Measurements from ENCODE around the gene DZIP1. TPM values are rescaled to one million over a fixed set of nuclear protein-coding genes. Genes with fewer than 3 reads are reported as not detected.
A peak's percentile ranks its signal among the peaks of the same experiment; 100 is the strongest.
"Not testable (repeated sequence)": the region's sequence is repeated elsewhere in the genome, so short reads cannot be mapped to it uniquely, and the experiment has no call there.

DZIP1 gene
- 1 to 10 TPM in 3 of 4 donors, not detected in 1; 1.4 to 7.5 (median 3.2) TPM for polyA plus RNA-seq
- long read RNA-seq, donor 1, result 0 reads
- long read RNA-seq, donor 2, partial matches to known transcripts, result 11 of 11 reads
- long read RNA-seq, donor 2, other reads (novel, unspliced or antisense), result 0 of 11 reads
- long read RNA-seq, donor 3, partial matches to known transcripts, result 32 of 32 reads
- long read RNA-seq, donor 3, other reads (novel, unspliced or antisense), result 0 of 32 reads
- long read RNA-seq, donor 4, result 0 reads
- long read RNA-seq, donor 5, result 0 reads
- long read RNA-seq, donor 6, partial matches to known transcripts, result 13 of 13 reads
- long read RNA-seq, donor 6, other reads (novel, unspliced or antisense), result 0 of 13 reads
- long read RNA-seq, donor 7, result 0 reads
- long read RNA-seq, donor 8, result 0 reads
- long read RNA-seq, donor 9, result 0 reads
- long read RNA-seq, donor 10, full-length matches to known transcripts, result 4 of 31 reads
- long read RNA-seq, donor 10, partial matches to known transcripts, result 27 of 31 reads
- long read RNA-seq, donor 10, other reads (novel, unspliced or antisense), result 0 of 31 reads

- H3K27ac ChIP-seq (ENCODE audit: low read depth in 1 of 3, low read length in 2 of 3), result peak within 1 kb of the TSS in 2 of 3 donors; percentile 32 to 64
- DNase-seq, result peak in 1 of 2 donors; percentile 55
- peak within 1 kb of the TSS; percentile 20 to 58 (median 41) for H3K4me3 ChIP-seq (ENCODE audit: low read depth in 1 of 3, low read length in 3 of 3)
- 2 to 8% (median 7%) methylated on average over 21 to 30 of the region's 30 CpGs for WGBS, 3 donors
- H3K27me3 ChIP-seq (ENCODE audit: control insufficient read depth in 3 of 3, insufficient read depth in 3 of 3, low read length in 3 of 3), result peaks cover 9 to 32% (median 10%) of the 10 kb centered on the region in 3 donors
- no peak for FAIRE-seq
- no peaks in the 10 kb centered on the region for H3K9me3 ChIP-seq (ENCODE audit: control insufficient read depth in 2 of 2, insufficient read depth in 1 of 2, low read depth in 1 of 2, low read length in 1 of 2)
- H3K36me3 ChIP-seq (ENCODE audit: control insufficient read depth in 3 of 3, insufficient read depth in 2 of 3, low read depth in 1 of 3, low read length in 3 of 3), result no peaks in the 10 kb centered on the region
- peaks cover 0 to 15% (median 0%) of the 10 kb centered on the region in 3 donors for H3K4me1 ChIP-seq (ENCODE audit: control insufficient read depth in 3 of 3, insufficient read depth in 2 of 3, low read depth in 1 of 3, low read length in 2 of 3)
Observed at GRCh38 chr13:95644601-95645052, at the start of gene DZIP1. Gene DZIP1, minus strand, starts transcription at chr13:95644706. Its CDS starts 2,677 bp downstream, at chr13:95642029.

GRCh38 chr13:95690986-95691385, 46.5 kb upstream of the DZIP1 start:
- H3K27ac ChIP-seq (ENCODE audit: low read depth in 1 of 3, low read length in 2 of 3); H3K36me3 ChIP-seq (ENCODE audit: control insufficient read depth in 3 of 3, insufficient read depth in 2 of 3, low read depth in 1 of 3, low read length in 3 of 3); FAIRE-seq; DNase-seq; H3K4me1 ChIP-seq (ENCODE audit: control insufficient read depth in 3 of 3, insufficient read depth in 2 of 3, low read depth in 1 of 3, low read length in 2 of 3); H3K27me3 ChIP-seq (ENCODE audit: control insufficient read depth in 3 of 3, insufficient read depth in 3 of 3, low read length in 3 of 3); H3K9me3 ChIP-seq (ENCODE audit: control insufficient read depth in 2 of 2, insufficient read depth in 1 of 2, low read depth in 1 of 2, low read length in 1 of 2); H3K4me3 ChIP-seq (ENCODE audit: low read depth in 1 of 3, low read length in 3 of 3): not testable (repeated sequence)
- 96 to 100% (median 97%) methylated on average over 9 to 28 of the region's 28 CpGs for WGBS, 3 donors

- WGBS, 3 donors, result 83 to 94% (median 84%) methylated on average over 3 of the region's 3 CpGs
- Histone ChIP-seq H3K36me3 (ENCODE audit: control insufficient read depth in 3 of 3, insufficient read depth in 2 of 3, low read depth in 1 of 3, low read length in 3 of 3) (peaks cover 0 to 4% (median 0%) of the 10 kb centered on the region in 3 donors), H3K4me1 (ENCODE audit: control insufficient read depth in 3 of 3, insufficient read depth in 2 of 3, low read depth in 1 of 3, low read length in 2 of 3) (peaks cover 0 to 6% (median 1%) of the 10 kb centered on the region in 3 donors), H3K27ac (ENCODE audit: low read depth in 1 of 3, low read length in 2 of 3) (no peak overlapping the region), H3K27me3 (ENCODE audit: control insufficient read depth in 3 of 3, insufficient read depth in 3 of 3, low read length in 3 of 3) (no peaks in the 10 kb centered on the region), H3K9me3 (ENCODE audit: control insufficient read depth in 2 of 2, insufficient read depth in 1 of 2, low read depth in 1 of 2, low read length in 1 of 2) (peaks cover 0 to 14% of the 10 kb centered on the region in 2 donors), H3K4me3 (ENCODE audit: low read depth in 1 of 3, low read length in 3 of 3) (no peak overlapping the region)
- DNase-seq (no peak), FAIRE-seq (no peak)
Observed at GRCh38 chr13:95689582-95689926, 45.0 kb upstream of the DZIP1 start.

- not testable (repeated sequence) for H3K27ac ChIP-seq (ENCODE audit: low read depth in 1 of 3, low read length in 2 of 3); FAIRE-seq; H3K4me3 ChIP-seq (ENCODE audit: low read depth in 1 of 3, low read length in 3 of 3); H3K36me3 ChIP-seq (ENCODE audit: control insufficient read depth in 3 of 3, insufficient read depth in 2 of 3, low read depth in 1 of 3, low read length in 3 of 3); H3K4me1 ChIP-seq (ENCODE audit: control insufficient read depth in 3 of 3, insufficient read depth in 2 of 3, low read depth in 1 of 3, low read length in 2 of 3); DNase-seq; H3K27me3 ChIP-seq (ENCODE audit: control insufficient read depth in 3 of 3, insufficient read depth in 3 of 3, low read length in 3 of 3)
- peaks cover 0 to 15% of the 10 kb centered on the region in 2 donors for H3K9me3 ChIP-seq (ENCODE audit: control insufficient read depth in 2 of 2, insufficient read depth in 1 of 2, low read depth in 1 of 2, low read length in 1 of 2)
- WGBS, 3 donors, result 74 to 88% (median 76%) methylated on average over 5 of the region's 5 CpGs
Observed at GRCh38 chr13:95684960-95685359, 40.5 kb upstream of the DZIP1 start.

GRCh38 chr13:95684418-95684817, 39.9 kb upstream of the DZIP1 start:
- no peak overlapping the region for H3K27ac ChIP-seq (ENCODE audit: low read depth in 1 of 3, low read length in 2 of 3)
- H3K4me1 ChIP-seq (ENCODE audit: control insufficient read depth in 3 of 3, insufficient read depth in 2 of 3, low read depth in 1 of 3, low read length in 2 of 3), result peaks cover 1 to 8% (median 3%) of the 10 kb centered on the region in 3 donors
- H3K27me3 ChIP-seq (ENCODE audit: control insufficient read depth in 3 of 3, insufficient read depth in 3 of 3, low read length in 3 of 3), result no peaks in the 10 kb centered on the region
- DNase-seq (no peak), FAIRE-seq (no peak)
- peaks cover 0 to 5% (median 0%) of the 10 kb centered on the region in 3 donors for H3K36me3 ChIP-seq (ENCODE audit: control insufficient read depth in 3 of 3, insufficient read depth in 2 of 3, low read depth in 1 of 3, low read length in 3 of 3)
- peaks cover 0 to 15% of the 10 kb centered on the region in 2 donors for H3K9me3 ChIP-seq (ENCODE audit: control insufficient read depth in 2 of 2, insufficient read depth in 1 of 2, low read depth in 1 of 2, low read length in 1 of 2)
- H3K4me3 ChIP-seq (ENCODE audit: low read depth in 1 of 3, low read length in 3 of 3), result no peak overlapping the region
- WGBS, 3 donors, result 79 to 84% (median 81%) methylated on average over 2 of the region's 2 CpGs

- Histone ChIP-seq H3K27me3 (ENCODE audit: control insufficient read depth in 3 of 3, insufficient read depth in 3 of 3, low read length in 3 of 3) (no peaks in the 10 kb centered on the region), H3K4me1 (ENCODE audit: control insufficient read depth in 3 of 3, insufficient read depth in 2 of 3, low read depth in 1 of 3, low read length in 2 of 3) (peaks cover 0 to 9% (median 8%) of the 10 kb centered on the region in 3 donors), H3K36me3 (ENCODE audit: control insufficient read depth in 3 of 3, insufficient read depth in 2 of 3, low read depth in 1 of 3, low read length in 3 of 3) (peaks cover 0 to 2% (median 0%) of the 10 kb centered on the region in 3 donors), H3K9me3 (ENCODE audit: control insufficient read depth in 2 of 2, insufficient read depth in 1 of 2, low read depth in 1 of 2, low read length in 1 of 2) (peaks cover 0 to 3% of the 10 kb centered on the region in 2 donors), H3K27ac (ENCODE audit: low read depth in 1 of 3, low read length in 2 of 3) (no peak overlapping the region), H3K4me3 (ENCODE audit: low read depth in 1 of 3, low read length in 3 of 3) (no peak overlapping the region)
- WGBS, 3 donors, result 24 to 42% (median 39%) methylated on average over 2 of the region's 2 CpGs
- FAIRE-seq, result peak; percentile 19
- DNase-seq, result no peak
Observed at GRCh38 chr13:95679722-95680121, 35.2 kb upstream of the DZIP1 start.

GRCh38 chr13:95678967-95679366, 34.5 kb upstream of the DZIP1 start:
- 45 to 60% (median 49%) methylated on average over 4 of the region's 4 CpGs for WGBS, 3 donors
- peaks cover 0 to 9% (median 5%) of the 10 kb centered on the region in 3 donors for H3K4me1 ChIP-seq (ENCODE audit: control insufficient read depth in 3 of 3, insufficient read depth in 2 of 3, low read depth in 1 of 3, low read length in 2 of 3)
- peak overlapping the region in 2 of 3 donors; percentile 80 to 98 for H3K4me3 ChIP-seq (ENCODE audit: low read depth in 1 of 3, low read length in 3 of 3)
- FAIRE-seq, result no peak
- no peaks in the 10 kb centered on the region for H3K27me3 ChIP-seq (ENCODE audit: control insufficient read depth in 3 of 3, insufficient read depth in 3 of 3, low read length in 3 of 3)
- peaks cover 0 to 2% (median 0%) of the 10 kb centered on the region in 3 donors for H3K36me3 ChIP-seq (ENCODE audit: control insufficient read depth in 3 of 3, insufficient read depth in 2 of 3, low read depth in 1 of 3, low read length in 3 of 3)
- DNase-seq, result peak; percentile 13 to 18
- H3K9me3 ChIP-seq (ENCODE audit: control insufficient read depth in 2 of 2, insufficient read depth in 1 of 2, low read depth in 1 of 2, low read length in 1 of 2), result peaks cover 0 to 3% of the 10 kb centered on the region in 2 donors
- H3K27ac ChIP-seq (ENCODE audit: low read depth in 1 of 3, low read length in 2 of 3), result no peak overlapping the region

GRCh38 chr13:95677564-95678266, 33.2 kb upstream of the DZIP1 start:
- H3K4me1 ChIP-seq (ENCODE audit: control insufficient read depth in 3 of 3, insufficient read depth in 2 of 3, low read depth in 1 of 3, low read length in 2 of 3), result peaks cover 0 to 9% (median 5%) of the 10 kb centered on the region in 3 donors
- H3K27ac ChIP-seq (ENCODE audit: low read depth in 1 of 3, low read length in 2 of 3), result peak overlapping the region; percentile 92 to 97 (median 94)
- 1 to 2% (median 1%) methylated on average over 27 to 30 of the region's 30 CpGs for WGBS, 3 donors
- peaks cover 0 to 2% (median 0%) of the 10 kb centered on the region in 3 donors for H3K36me3 ChIP-seq (ENCODE audit: control insufficient read depth in 3 of 3, insufficient read depth in 2 of 3, low read depth in 1 of 3, low read length in 3 of 3)
- H3K4me3 ChIP-seq (ENCODE audit: low read depth in 1 of 3, low read length in 3 of 3), result peak overlapping the region; percentile 80 to 98 (median 84)
- peaks cover 0 to 3% of the 10 kb centered on the region in 2 donors for H3K9me3 ChIP-seq (ENCODE audit: control insufficient read depth in 2 of 2, insufficient read depth in 1 of 2, low read depth in 1 of 2, low read length in 1 of 2)
- no peak for FAIRE-seq
- no peaks in the 10 kb centered on the region for H3K27me3 ChIP-seq (ENCODE audit: control insufficient read depth in 3 of 3, insufficient read depth in 3 of 3, low read length in 3 of 3)
- DNase-seq, result peak; percentile 52 to 63
